Peyer's patch (tissue), 4 donors: ENCODE results near the gene CCZ1B.
"Not testable (repeated sequence)": the region's sequence is repeated elsewhere in the genome, so short reads cannot be mapped to it uniquely, and the experiment has no call there.

Experiments
- POLR2A ChIP-seq, 2 donors: fragments of 450-650 bp; IDR thresholded peaks; one replicate each; pipeline ENCODE4 v1.5.1; 2017; ENCODE audit warnings: antibody characterized with exemption in 2 of 2, mild to moderate bottlenecking in 2 of 2, moderate library complexity in 2 of 2
- TF ChIP-seq, protein P1 (sequence below), 6 experiments: fragments of 450-650 bp in 4 of 6; fragments of 200-600 bp in 2 of 6; sonication (generic) in 1 of 6; IDR thresholded peaks; one replicate each; pipeline ENCODE4 v1.5.1; 2017 to 2019; ENCODE audit warnings: antibody characterized with exemption in 6 of 6, mild to moderate bottlenecking in 3 of 6, moderate library complexity in 1 of 6

- TF ChIP-seq, protein P1, sequence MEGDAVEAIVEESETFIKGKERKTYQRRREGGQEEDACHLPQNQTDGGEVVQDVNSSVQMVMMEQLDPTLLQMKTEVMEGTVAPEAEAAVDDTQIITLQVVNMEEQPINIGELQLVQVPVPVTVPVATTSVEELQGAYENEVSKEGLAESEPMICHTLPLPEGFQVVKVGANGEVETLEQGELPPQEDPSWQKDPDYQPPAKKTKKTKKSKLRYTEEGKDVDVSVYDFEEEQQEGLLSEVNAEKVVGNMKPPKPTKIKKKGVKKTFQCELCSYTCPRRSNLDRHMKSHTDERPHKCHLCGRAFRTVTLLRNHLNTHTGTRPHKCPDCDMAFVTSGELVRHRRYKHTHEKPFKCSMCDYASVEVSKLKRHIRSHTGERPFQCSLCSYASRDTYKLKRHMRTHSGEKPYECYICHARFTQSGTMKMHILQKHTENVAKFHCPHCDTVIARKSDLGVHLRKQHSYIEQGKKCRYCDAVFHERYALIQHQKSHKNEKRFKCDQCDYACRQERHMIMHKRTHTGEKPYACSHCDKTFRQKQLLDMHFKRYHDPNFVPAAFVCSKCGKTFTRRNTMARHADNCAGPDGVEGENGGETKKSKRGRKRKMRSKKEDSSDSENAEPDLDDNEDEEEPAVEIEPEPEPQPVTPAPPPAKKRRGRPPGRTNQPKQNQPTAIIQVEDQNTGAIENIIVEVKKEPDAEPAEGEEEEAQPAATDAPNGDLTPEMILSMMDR (IDR thresholded peaks at IDR 0.05), result not testable (repeated sequence)
- TF ChIP-seq POLR2A (IDR thresholded peaks at IDR 0.05), result not testable (repeated sequence)
These were observed 18.6 kb downstream of the CCZ1B start for GRCh38 chr7:6807393-6807918.
